Neutrophil (primary cell): Measurements from ENCODE around the gene ATXN7.

Experiments
- H3K27ac ChIP-seq: fragments of 200-600 bp; sonication (generic); 2 replicates; pipeline ENCODE4 v1.5.1; 2016; ENCODE audit warnings: mild to moderate bottlenecking, moderate library complexity
- H3K27me3 ChIP-seq: fragments of 200-600 bp; sonication (generic); 2 replicates; pipeline ENCODE4 v1.6.0; 2016; ENCODE audit warnings: mild to moderate bottlenecking
- H3K36me3 ChIP-seq: fragments of 200-600 bp; sonication (generic); 2 replicates; pipeline ENCODE4 v1.5.1; 2017
- H3K4me1 ChIP-seq, 2 experiments: fragments of 200-600 bp in 1 of 2; sonication (generic) in 1 of 2; 1 replicate in 1 of 2; 2 replicates in 1 of 2; pipeline versions ENCODE4 v1.5.1 to v1.6.1; 2013 to 2016; ENCODE audit warnings: low read depth in 1 of 2, low read length in 1 of 2, mild to moderate bottlenecking in 1 of 2, moderate library complexity in 1 of 2; ENCODE audit not compliant: control insufficient read depth in 1 of 2, insufficient read depth in 1 of 2
- H3K4me3 ChIP-seq, 2 experiments: fragments of 200-600 bp in 1 of 2; sonication (generic) in 1 of 2; 1 replicate in 1 of 2; 2 replicates in 1 of 2; pipeline ENCODE4 v1.5.1; 2013 to 2016; ENCODE audit warnings: low read depth in 1 of 2, low read length in 1 of 2, mild to moderate bottlenecking in 1 of 2, moderate library complexity in 1 of 2
- H3K9me3 ChIP-seq: fragments of 200-600 bp; sonication (generic); 2 replicates; pipeline ENCODE4 v1.5.1; 2016
- CTCF ChIP-seq: fragments of 200-600 bp; sonication (generic); IDR thresholded peaks from 2 replicates; pipeline ENCODE4 v1.5.1; 2016; ENCODE audit warnings: antibody characterized with exemption

The ATXN7 gene

GRCh38 chr3:63863150-63864007 is at the start of gene ATXN7, which contains the start of gene THOC7:
Gene ATXN7 (plus strand): TSS chr3:63863867. CDS start chr3:63912599, 48,732 bp downstream.
Gene THOC7 (minus strand): TSS chr3:63863805. CDS start chr3:63863790, 15 bp downstream.
- H3K36me3 ChIP-seq = peaks cover 7% of the 10 kb centered on the region
- H3K4me3 ChIP-seq = peak within 1 kb of the TSS; percentile 68 to 89
- H3K9me3 ChIP-seq = no peaks in the 10 kb centered on the region
- TF ChIP-seq CTCF = no peak
- H3K27ac ChIP-seq = peak within 1 kb of the TSS; percentile 95
- H3K4me1 ChIP-seq = peaks cover 25% of the 10 kb centered on the region in 2 experiments
- H3K27me3 ChIP-seq = no peaks in the 10 kb centered on the region

GRCh38 chr3:63814237-63814636 is 49.4 kb upstream of the ATXN7 start:
- Histone ChIP-seq H3K9me3 (no peaks in the 10 kb centered on the region), H3K27ac (no peak overlapping the region), H3K4me3 (no peak overlapping the region), H3K36me3 (no peaks in the 10 kb centered on the region), H3K4me1 (peaks cover 3 to 5% of the 10 kb centered on the region in 2 experiments), H3K27me3 (no peaks in the 10 kb centered on the region)
- TF ChIP-seq CTCF = no peak

- Histone ChIP-seq H3K36me3 (no peaks in the 10 kb centered on the region), H3K27me3 (no peaks in the 10 kb centered on the region), H3K4me3 (no peak overlapping the region), H3K4me1 (no peaks in the 10 kb centered on the region), H3K9me3 (no peaks in the 10 kb centered on the region), H3K27ac (no peak overlapping the region)
- no peak for TF ChIP-seq CTCF
Measured at GRCh38 chr3:63817225-63817624, 46.4 kb upstream of the ATXN7 start.

GRCh38 chr3:63818282-63819150 is 45.2 kb upstream of the ATXN7 start:
- no peaks in the 10 kb centered on the region for H3K9me3 ChIP-seq
- no peaks in the 10 kb centered on the region for H3K27me3 ChIP-seq
- TF ChIP-seq CTCF = peak; percentile 89
- H3K36me3 ChIP-seq = no peaks in the 10 kb centered on the region
- H3K4me3 ChIP-seq = no peak overlapping the region
- no peaks in the 10 kb centered on the region for H3K4me1 ChIP-seq
- no peak overlapping the region for H3K27ac ChIP-seq

GRCh38 chr3:63819151-63819398 is 44.6 kb upstream of the ATXN7 start, which contains the start of gene C3orf49:
Gene C3orf49 (plus strand): TSS chr3:63819299. CDS start chr3:63819472, 173 bp downstream.
- Histone ChIP-seq H3K27me3 (no peaks in the 10 kb centered on the region), H3K4me1 (no peaks in the 10 kb centered on the region), H3K9me3 (no peaks in the 10 kb centered on the region), H3K36me3 (no peaks in the 10 kb centered on the region), H3K27ac (no peak within 1 kb of the TSS), H3K4me3 (no peak within 1 kb of the TSS)
- no peak for TF ChIP-seq CTCF
